ENCODE measurements around the gene PLCL2.

Gene PLCL2

GRCh38 chr3:16866571-16866970, 18.2 kb upstream of the PLCL2 start:
- peak; percentile 31 for DNase-seq (ENCODE audit: low read depth)

GRCh38 chr3:16868513-16868912, 16.2 kb upstream of the PLCL2 start:
- no peak for DNase-seq (ENCODE audit: low read depth)

GRCh38 chr3:16869261-16870005, 15.3 kb upstream of the PLCL2 start:
- DNase-seq (ENCODE audit: low read depth): no peak

GRCh38 chr3:16871915-16872842, 12.6 kb upstream of the PLCL2 start:
- DNase-seq (ENCODE audit: low read depth): no peak

GRCh38 chr3:16873872-16874271, 10.9 kb upstream of the PLCL2 start:
- no peak for DNase-seq (ENCODE audit: low read depth)

DNA sequence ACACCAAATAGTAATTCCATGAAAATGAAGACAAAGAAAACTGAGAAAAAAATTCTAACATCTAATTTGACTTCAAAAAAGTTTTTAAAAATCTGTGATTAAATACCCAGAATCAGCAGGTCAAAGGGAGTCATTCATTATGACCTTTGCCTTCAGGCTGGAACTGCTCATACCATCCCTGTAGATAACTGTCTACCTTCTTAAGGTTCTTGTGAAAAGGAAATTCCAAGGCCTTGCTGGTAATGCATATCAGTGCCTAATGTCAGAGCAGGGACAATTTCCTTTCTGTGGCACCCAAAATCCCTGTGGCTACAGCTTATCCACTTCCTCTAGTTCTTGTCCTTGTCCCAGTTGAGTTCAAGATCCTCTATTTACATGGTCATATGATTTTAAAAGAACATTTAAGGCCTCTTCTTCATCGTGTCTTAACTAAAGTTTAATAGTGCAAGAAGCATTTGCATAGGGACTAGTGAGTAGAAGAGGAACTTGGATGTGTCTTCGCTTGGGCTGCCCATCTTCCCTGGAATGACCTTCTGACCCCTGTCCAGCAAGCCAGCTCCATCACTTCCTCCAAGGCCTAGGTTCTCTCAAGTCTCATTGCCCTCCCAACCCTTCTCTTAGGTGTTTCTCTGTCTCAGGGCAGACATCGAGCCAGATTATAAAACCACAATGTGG, 8.7 kb upstream of the PLCL2 start:
- DNase-seq (ENCODE audit: low read depth): no peak

DNA sequence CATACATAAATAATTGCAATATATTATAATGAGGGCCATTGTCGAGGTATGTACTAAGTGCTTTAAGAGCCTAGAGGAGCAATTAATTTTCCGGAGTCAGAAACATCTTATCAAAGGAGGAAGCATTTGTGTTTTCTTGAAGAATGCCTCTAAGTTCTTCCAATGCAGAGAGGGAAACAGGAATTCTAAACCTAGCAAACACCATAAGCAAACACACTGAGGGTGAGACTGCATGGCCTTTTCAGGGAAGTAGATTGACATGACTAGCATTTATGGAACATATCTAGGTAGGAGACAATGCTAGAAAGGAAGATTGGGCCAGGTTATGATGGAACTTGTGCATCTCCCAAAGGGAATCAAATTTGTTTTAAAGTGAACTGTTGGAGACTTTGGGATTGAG, 7.2 kb upstream of the PLCL2 start:
- no peak for DNase-seq (ENCODE audit: low read depth)

- no peak for DNase-seq (ENCODE audit: low read depth)
Measured at GRCh38 chr3:16877911-16878310, 6.8 kb upstream of the PLCL2 start.

- no peak for DNase-seq (ENCODE audit: low read depth)
Measured at GRCh38 chr3:16881896-16882630, 2.7 kb upstream of the PLCL2 start.

GRCh38 chr3:16883057-16883722, 1.6 kb upstream of the PLCL2 start:
- DNase-seq (ENCODE audit: low read depth): no peak

- DNase-seq (ENCODE audit: low read depth): no peak
Measured at GRCh38 chr3:16883723-16884083, 1.1 kb upstream of the PLCL2 start.

DNA sequence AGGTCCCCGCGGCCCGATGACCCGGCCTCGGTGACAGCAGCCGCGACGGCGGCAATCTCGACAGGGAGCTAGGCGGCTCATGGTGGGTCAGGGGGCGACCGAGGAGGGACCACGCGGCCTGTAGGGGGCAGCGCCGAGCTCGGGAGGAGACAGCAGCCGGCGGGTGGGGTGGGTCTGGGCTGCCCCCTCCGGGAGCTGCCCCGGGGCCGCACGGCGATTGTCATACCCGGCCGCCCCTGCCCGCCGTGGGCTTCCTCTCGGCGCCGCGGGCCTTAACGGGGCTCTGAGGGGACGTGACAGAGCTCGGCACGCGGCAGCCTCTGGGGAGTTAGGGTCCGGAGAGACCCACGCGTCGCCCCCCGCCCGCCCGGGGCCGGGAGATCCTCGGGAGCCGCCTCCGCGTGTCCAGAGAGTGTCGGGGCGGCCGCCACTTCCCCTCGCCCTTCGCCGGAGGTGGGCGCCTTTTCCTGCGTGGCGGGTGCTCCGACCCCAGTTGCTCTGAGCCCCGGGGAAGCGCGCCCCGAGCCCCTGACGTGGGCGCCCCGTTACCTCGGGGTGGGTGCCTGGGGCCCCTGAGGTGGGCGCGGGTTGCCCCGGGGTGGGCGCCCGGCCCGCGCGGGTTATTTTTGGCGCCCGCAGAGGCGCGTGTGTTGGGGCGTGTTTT, 539 bp upstream of the PLCL2 start:
- no peak for DNase-seq (ENCODE audit: low read depth)

DNA sequence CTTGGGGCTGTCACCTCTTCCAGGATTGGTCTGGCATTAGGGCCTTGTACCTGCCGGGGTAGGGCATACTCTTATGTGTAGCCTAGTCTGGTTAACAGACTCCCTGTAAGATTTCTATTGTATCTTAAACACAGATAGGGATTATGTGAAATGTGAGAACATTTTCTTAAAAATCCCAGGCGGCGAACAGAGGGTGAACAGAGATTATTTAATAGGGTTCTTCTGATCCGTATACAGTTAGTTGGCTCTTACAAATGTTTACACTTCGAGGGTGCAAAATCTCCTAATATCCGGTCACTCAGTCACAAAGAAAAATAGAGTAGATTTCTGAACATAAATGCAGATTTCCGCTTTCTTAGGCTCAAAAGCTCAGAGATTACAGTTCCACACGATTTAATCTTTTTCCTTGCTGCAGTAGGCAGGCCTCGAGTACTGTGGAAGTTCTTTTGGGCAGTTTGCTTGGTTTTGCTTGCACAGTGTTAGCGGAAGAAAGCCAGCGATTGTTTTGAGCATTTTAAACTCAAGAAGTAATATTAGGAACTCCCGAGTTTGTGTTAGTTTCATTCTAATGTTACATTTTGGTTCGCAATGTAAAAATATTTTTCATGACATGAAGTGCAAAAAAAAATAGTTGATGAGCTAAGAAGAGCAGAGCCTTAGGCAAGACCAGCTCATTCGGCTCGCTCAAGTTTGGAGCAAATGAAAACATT, 993 bp downstream of the PLCL2 start:
- DNase-seq (ENCODE audit: low read depth): no peak

DNA sequence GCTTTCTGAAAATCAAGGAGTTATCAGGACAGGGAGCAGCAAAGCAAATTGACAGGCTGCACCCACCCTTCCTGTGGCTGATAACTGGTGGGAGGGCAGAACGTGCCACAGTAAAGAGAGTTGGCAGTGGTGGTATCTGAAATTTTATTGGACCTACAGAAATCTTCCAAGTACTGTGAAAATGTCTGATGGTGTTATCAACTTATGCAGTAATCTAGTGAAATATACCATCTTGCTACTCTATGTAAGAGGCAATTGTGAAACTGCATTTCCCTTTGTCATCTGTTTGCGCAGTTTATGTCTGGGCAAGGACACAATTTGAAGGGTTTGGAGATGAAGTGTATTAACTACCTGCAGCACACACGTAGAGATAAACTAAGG, 1.5 kb downstream of the PLCL2 start:
- no peak for DNase-seq (ENCODE audit: low read depth)

DNA sequence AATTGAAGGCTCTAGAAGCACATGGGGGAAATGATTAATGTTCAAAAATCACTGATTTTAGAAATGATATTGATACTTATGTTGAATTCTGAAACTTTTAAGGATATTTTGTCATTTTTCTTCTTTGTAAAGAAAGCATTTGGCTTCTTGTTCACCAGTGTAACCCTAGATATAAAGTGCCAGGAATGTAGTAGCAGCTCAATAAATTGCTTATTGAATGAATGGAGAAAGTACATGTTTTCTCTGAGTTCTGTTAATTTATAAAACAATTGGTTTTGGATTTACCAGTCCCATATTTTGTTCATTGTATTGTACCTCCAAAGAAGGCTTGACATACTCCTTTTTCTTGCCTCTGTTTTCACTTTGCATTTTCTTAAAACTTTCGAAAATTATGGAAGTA, 2.4 kb downstream of the PLCL2 start:
- no peak for DNase-seq (ENCODE audit: low read depth)

GRCh38 chr3:16888356-16888755, 3.6 kb downstream of the PLCL2 start:
- DNase-seq (ENCODE audit: low read depth): no peak

- DNase-seq (ENCODE audit: low read depth): no peak
Measured at GRCh38 chr3:16888785-16889607, 4.2 kb downstream of the PLCL2 start.

DNA sequence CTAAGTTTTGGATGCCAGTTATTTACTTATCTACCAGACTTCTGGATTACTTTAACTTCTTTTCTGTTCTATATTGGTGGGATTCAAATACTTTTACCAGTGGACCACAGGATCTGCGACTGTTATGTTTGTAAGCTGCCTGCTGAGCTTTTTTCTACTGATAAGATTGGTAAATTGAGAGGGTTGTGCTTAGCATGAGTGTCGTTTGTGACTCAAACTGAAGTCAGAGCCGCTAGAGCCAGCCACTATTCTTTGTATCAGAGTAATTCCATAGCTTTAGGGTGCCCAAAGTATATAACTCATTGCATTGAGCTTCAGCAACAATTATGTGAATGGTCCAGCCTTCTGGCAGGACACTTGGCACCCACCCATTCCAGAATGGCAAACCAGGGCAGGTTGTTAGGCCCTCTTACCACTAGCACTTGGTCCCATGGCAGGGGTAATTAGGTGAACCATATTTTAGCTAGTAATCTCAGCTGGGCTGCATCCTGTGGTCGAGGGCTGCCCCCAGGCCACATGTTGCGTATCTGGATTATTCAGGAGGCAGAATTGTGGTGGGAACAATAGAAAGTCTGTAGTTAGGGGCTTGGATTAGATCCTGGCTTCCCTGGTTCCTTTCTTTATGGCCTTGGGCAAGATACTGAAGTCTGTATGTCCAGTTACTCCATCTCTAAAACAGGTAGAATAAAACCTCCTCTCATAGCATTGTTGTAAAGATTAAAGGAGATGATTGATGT, 6.0 kb downstream of the PLCL2 start:
- DNase-seq (ENCODE audit: low read depth): no peak
